Mucosa of gallbladder (tissue), 1 donor: ENCODE results near the gene GFY. TPM values are rescaled to one million over a fixed set of nuclear protein-coding genes. Genes with fewer than 3 reads are reported as not detected.

ENCODE experiments used
- DNase-seq: peaks from one replicate; pipeline ENCODE4 v3.0.0-alpha.2; 2020; ENCODE audit warnings: low spot score
- total RNA-seq: library from RNA; stranded (reverse); gene quantifications from one replicate; pipeline ENCODE4 v1.2.1, GENCODE V29; 2021
- donor health status: DM: no; HTN: no; CAD: no.

Gene GFY
- total RNA-seq, 1 donor from 2014 or later, result not detected

DNA sequence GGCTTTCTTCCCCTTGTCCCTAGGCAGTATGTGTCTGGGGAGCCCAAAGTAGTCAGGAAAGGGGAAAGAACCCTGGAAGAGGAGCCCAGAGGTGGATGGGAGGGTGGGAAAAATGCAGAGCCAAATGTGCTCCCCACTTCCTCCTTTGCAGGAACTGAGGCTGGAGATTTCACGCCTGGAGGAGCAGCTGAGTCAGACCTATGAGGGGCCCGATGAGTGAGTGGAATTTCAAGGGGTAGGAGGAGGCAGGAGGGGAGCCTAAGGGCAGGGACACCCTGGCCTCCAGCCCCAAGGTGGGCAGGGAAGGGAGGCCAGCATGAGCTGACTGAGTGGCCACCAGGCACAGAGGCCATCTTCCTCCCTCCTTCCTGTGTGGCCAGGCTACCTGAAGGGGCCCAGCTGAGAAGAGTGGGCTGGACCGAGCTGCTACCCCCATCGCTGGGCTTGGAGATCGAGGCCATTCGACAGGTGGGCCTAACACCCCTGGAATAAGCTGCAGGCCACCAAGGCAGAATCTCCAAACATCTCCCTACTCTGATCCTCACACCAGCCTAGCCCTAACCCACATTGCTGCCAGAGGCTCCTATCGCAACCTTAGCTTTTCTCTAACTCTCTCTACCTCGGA is 16.3 kb upstream of the GFY start:
- DNase-seq, result no peak

DNA sequence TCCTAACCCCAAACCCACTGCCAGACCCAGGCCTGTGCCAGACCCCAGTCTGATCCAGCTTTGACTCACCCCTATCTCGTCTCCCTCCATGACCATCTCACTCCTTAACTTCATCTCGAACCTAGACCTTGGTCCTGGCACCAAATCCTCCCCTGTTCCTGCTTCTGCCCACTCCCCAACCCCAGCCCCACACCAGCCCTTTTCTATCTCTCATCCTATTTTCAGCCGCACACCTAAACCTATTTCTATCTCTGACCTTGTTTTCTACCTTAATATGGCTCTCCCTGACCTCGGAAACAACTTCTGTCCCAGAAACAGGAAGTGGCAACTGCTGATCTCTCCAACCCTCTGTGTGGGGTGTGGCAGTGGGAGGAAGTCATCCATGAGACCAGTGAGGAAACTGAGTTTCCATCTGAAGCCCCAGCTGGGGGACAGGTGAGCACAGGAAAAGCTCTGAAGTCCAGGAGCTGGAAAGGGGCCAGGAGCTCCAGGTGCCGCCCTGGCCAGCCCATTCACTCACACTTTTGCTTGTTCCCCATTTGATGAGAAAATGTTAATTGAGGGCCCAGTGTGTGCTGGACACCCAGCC is 15.7 kb upstream of the GFY start:
- DNase-seq, result no peak

- no peak for DNase-seq
Measured at GRCh38 chr19:49411681-49412326, 13.4 kb upstream of the GFY start.

GRCh38 chr19:49413348-49413747 is 11.8 kb upstream of the GFY start:
- no peak for DNase-seq

DNA sequence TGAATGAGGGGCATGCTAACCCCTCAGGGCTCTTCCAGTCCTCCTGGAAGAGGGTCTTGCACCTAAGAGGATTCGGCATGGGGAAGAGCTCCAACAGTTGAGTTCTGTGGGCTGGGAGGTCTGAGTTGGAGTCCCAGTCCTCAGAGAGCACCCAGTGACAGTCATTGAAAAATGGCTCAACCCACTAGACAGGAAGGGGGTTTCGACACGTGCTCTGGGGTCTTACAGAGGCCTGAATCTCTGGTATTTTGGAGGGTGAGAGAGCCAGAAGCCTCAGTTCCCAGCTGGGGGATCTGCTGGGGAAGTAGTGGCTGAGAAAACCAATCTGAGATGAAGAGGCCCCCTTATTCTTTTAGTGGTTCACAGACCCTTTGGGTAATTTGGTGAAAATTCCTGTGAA is 10.9 kb upstream of the GFY start:
- no peak for DNase-seq

- no peak for DNase-seq
Measured at GRCh38 chr19:49415102-49415809, 9.9 kb upstream of the GFY start.

- DNase-seq, result no peak
Measured at GRCh38 chr19:49415810-49416200, 9.4 kb upstream of the GFY start.

DNA sequence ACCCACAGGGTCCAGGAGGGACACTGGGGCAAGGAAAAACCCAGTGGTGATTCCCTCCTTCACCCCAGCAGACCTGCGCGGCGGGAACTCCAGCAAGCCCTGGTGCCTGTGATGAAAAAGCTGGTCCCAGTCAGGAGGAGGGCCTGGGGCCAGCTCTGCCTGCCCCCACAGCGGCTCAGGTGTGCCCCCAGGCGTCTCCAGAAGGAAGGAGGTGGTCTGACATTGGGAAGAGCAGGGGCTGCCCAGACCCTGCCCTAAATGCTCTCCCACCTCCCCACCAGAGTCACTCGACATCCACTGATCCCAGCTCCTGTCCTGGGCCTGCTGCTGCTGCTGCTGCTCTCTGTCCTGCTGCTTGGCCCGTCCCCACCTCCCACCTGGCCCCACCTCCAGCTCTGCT is 8.1 kb upstream of the GFY start:
- DNase-seq, result no peak

GRCh38 chr19:49418511-49418910 is 6.7 kb upstream of the GFY start:
- no peak for DNase-seq

DNA sequence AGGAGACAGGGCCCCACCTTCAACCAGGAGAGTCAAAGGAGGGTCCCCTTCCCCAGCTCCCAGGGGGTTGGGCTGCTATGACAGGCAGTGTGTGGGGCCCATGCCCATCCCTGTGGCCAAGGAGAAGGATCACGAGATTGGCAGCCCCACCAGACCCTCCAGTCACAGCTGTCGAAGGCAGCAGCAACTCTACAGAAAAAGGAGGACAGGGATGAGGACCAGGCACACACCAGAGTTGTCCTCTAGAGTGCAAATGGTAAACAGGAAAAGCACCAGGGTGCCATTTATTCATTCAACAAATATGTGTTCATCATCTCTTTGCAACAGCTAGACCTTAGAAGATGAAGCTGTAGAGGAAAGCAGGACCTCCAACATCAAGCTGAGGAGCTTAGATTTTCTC is 6.0 kb upstream of the GFY start:
- no peak for DNase-seq

DNA sequence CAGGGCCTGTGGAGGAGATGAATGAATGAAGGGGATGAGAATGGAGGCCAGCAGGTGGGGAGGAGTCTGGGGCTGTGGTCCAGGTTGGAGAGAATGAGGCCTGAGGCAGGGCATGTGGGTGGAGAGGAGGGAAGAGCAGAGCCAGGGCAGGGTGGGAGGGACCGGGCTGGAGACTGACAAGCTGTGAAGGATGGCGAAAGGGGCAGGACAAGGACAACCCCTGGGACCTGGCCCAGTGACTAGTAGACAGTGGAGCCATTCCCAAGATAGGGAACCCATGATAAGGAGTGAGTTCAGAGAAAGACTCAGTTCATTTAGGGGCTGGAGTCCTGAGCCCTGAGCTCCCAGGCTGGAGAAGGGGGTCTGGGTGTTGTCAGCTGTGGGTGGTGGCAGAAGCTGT is 5.0 kb upstream of the GFY start:
- DNase-seq, result no peak

- peak; percentile 47 for DNase-seq
Measured at GRCh38 chr19:49421039-49421877, 3.9 kb upstream of the GFY start.

- DNase-seq, result no peak
Measured at GRCh38 chr19:49421878-49422202, 3.3 kb upstream of the GFY start.

DNA sequence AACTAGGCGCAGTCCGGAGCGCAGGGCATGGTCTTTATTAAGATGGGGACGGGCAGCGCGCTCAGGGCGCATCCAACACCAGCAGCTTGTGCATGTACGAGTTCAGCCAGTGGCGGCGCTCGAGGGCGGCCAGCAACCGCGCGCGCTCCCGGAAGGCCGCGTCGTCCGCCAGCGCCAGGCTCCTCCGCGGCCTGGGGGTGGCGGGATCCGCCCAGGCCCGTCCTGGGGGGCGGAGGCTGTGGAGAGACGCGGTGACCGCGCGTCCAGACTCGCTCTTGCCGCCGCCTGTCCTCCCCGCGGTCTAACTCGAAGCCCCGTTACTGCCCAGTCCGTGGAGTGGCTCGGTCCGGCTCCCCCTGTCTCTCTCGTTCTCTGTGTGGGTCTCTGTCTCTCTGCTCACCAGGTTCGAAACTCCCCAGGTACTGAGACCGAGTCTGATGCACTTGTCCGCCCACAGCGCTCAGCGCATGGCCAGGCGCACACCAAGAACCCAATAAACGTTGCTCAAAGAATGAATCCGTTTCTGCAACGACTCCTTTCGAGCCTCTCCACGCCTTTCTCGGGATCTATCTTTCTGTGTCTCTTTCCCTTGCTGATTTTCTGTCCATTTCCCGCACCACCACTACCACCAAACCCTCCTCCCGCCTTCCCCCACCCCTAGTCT is 2.6 kb upstream of the GFY start:
- no peak for DNase-seq

GRCh38 chr19:49423071-49423984 is 1.9 kb upstream of the GFY start, which contains the start of gene PTH2:
Gene PTH2, minus strand, starts transcription at chr19:49423441. Its CDS starts 102 bp downstream, at chr19:49423339.
- no peak for DNase-seq

DNA sequence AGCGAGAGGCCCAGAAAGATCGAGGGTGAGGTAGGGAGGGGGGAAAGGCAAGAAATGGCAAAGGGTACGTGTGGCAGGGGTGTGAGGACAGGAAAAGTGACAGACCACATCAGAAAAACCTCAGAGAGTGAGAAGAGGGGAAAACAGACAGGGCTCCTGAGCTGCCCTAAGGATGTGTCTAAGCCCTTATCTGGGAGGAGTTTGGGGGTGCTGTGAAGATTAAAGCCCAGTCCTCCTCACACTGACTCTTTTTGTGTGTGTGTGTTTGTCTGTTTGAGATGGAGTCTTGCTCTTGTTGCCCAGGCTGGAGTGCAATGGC is 1.2 kb upstream of the GFY start:
- no peak for DNase-seq

DNA sequence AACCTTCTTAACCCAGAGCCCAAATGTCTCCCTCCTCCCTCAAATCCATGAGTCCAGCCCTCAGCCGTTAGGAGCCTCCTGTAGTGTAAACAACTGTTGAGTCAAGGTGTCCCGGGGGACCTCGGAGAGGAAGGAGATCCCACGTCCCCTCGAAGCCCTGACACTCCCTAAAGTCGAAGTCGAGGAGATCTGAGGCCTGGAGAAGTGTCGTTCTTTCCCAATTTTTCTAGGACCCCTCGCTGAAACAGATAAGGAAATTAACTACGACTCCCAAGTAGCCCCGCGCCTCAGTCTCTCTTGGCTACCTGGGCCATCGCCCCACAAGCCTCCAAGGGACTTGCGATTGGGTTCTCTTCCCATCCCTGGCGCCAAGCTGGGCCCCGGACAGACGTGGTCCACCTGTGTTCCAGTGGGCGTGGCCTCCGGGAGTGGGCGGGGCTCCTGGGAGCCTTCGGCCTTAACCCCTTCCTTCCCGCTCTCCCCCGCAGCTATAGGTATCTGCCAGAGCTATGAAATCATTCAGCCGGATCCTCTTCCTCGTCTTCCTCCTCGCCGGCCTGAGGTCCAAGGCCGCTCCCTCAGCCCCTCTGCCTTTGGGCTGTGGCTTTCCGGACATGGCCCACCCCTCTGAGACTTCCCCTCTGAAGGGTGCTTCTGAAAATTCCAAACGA is 869 bp downstream of the GFY start:
- DNase-seq, result no peak

DNA sequence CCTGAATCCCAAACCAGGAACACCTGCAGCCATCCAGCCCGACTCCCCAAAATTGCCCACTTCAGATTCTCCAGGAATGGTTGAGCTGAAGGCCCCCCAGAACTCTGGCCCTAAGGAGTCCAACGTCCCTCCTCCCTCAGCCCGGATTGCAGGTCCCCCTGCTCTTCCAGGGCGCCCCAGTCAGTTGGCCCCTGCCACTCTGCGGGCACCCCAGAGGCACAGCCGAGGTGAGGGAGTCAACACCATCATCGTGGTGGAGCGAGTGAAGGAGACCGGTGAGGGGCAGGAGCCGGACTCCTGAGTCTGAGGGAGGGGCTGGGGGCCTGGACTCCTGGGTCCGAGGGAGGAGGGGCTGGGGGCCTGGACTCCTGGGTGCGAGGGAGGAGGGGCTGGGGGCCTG is 2.2 kb downstream of the GFY start:
- DNase-seq, result no peak

GRCh38 chr19:49427855-49428546 is 2.8 kb downstream of the GFY start:
- no peak for DNase-seq
